GM19351 (cell line): ENCODE data around the gene PLA2G6.
"Not testable (repeated sequence)": the region's sequence is repeated elsewhere in the genome, so short reads cannot be mapped to it uniquely, and the experiment has no call there.

ENCODE experiments used
- ATAC-seq: cut with Tn5 transposase; IDR thresholded peaks from one replicate; pipeline ENCODE4 v1.9.1; 2021; ENCODE audit warnings: mild to moderate bottlenecking, moderate library complexity; ENCODE audit not compliant: unreplicated experiment

PLA2G6 gene

DNA sequence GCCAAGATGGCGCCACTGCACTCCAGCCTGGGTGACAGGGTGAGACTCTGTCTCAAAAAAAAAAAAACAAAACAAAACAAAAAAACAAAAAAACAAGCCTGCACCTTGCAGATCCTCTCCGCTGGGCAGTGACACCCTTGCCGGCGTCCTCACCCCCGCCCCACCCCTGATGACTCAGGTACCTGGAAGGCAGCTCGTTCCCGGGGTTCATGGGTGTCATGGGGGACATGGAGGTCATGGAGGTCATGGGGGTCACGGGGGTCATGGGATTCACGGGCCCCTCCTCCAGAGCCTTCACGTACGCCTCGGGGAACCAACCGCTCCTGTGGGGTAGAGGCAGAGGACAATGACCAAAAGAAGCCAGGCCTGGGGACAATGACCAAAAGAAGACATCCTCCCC lies 94.7 kb downstream of the PLA2G6 start:
- no peak for ATAC-seq

DNA sequence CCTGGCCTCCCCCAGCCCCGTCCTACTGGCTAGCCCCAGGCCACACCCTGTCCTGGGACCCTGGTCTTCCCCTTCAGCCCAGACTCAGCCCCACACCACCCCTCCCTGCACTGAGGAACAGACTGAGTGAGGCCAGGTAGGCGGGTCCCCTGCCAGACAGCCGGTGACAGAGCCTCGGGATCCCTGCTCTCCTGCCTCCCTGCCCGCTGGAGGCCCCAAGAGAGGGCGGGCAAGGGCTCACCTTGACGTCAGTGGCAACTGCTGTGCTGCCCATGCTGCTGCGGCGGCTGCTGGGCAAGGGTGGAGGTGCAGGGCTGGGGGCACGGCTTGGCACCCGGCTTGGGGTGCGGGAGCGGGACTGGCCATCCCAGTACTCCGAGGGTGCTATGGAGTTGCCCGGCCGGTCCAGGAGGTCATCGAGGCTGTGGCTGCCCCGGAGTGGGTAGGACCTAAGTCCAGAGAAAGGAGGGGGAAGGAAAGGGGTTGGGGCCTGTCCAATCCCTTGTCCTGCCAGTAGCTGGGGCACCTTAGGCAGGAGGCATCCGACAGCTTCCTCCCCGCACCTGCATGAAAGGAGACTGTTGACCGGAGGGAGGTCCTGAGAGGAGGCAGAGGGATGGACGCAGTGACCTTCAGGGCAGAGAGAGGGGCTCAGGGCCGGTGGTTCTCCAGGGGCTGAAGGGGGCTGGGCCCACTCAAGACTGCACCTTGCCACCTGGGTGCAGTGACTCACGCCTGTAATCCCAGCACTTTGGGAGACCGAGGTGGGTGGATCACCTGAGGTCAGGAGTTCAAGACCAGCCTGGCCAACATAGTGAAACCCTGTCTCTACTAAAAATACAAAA lies 95.4 kb downstream of the PLA2G6 start:
- no peak for ATAC-seq

DNA sequence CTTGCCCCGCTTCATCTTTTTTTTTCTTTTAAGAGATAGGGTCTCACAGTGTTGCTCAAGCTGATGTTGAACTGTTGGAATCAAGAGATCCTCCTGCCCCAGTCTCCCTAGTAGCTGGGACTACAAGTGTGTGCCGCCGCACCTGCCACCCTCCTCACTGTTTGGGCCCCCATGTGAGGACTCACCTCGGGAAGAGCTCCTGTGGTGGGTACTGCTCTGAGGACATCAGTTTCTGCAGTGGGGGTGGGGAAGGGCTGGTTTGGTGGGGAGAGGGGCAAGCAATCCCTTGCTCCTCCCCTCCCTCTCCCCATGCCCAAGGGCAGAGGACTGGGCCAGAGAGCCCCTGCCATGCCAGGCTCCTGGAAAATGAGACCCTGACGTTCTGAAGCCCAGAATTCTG lies 96.1 kb downstream of the PLA2G6 start:
- ATAC-seq, result no peak

DNA sequence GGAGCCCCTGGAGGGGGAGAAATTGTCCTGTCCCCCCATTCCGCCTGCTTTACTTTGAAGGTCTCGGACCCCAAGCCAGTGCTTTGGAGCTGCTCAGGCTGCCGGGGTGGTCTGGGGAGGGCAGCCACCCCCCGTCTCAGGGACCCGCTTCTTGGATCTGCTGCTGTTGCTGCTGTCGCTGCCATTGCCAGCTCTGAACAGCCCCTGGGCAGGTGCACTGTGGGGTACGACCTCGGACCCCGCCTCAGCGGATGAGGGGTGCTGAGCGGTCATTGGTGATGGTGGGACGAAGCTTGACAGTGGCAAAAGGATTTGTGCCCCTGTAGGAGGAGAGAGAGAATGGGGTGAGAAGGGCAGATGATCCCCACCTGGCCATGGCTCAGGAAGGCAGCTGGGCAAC lies 96.6 kb downstream of the PLA2G6 start:
- no peak for ATAC-seq

DNA sequence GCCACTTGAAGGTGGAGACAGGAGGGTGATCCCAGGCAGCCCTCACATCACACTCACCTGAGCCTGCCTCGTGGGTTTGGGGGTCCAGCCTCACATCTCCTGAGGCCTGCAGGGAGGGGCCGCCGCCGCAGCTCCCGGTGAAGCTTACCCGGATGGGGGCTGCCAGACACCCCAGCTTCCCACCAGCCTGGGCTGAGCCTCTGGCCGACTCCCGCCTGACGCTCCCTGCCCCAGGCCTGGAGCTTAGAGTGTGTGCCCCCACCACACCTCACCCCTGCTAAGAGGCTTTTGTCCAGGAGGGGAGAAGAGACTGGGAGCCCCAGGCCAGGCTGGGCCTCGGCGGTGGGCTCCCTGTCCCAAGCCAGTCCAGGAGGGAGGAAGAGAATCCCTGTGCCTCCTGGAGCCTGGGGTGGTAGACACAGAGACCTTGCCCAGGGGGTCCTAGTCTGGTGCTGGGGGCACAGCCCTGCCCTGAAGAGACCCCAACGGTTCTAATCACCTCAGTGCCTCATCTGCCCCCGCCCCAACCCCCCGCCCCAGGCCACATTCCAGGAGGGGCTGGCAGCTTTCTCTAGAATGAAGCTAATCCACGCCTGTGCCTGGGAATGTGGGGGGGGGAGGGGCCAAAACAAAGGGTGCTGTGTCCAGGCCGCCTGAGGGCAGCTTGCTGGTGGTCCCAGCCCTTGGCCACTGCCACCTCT lies 97.5 kb downstream of the PLA2G6 start, which contains the start of gene SLC16A8:
Gene SLC16A8, minus strand, starts transcription at position 254 of the 701 bp plus-strand sequence. CDS start 1,311 bp downstream, outside the sequence.
- no peak for ATAC-seq

DNA sequence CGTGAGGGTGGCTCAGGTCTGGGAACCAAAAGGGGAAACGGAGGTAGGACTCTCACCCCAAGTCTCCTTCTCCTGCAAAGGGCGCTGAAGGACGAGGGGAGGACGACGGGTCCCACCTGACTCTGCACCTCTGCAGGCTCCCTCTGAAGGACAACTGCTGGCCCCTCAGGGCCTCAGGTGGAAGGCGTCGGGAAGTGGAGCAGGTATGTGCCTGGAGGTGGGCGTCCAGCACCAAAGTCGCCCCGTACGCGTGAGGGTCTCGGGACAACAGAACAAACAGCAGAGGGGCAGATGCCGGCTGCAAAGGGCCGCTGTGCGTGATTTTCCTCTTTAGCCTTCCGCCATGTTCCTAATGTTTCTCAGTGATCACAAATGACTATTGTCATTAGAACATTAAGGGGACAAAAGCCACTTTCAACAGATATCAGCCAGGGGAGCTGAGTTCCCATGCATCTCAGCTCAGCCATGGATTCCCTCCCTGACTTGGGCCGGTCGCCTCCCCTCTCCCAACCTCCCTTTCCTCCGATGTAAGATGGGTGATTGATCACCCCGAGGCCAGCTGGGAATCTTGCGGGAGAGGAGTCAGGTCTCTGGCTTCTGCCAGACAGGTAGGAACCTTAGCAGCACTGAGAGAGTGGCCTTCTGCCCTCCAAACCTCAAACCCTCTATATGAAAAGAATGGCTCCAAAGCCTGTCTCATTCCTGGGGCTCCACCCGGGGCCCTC lies 98.5 kb downstream of the PLA2G6 start:
- no peak for ATAC-seq

DNA sequence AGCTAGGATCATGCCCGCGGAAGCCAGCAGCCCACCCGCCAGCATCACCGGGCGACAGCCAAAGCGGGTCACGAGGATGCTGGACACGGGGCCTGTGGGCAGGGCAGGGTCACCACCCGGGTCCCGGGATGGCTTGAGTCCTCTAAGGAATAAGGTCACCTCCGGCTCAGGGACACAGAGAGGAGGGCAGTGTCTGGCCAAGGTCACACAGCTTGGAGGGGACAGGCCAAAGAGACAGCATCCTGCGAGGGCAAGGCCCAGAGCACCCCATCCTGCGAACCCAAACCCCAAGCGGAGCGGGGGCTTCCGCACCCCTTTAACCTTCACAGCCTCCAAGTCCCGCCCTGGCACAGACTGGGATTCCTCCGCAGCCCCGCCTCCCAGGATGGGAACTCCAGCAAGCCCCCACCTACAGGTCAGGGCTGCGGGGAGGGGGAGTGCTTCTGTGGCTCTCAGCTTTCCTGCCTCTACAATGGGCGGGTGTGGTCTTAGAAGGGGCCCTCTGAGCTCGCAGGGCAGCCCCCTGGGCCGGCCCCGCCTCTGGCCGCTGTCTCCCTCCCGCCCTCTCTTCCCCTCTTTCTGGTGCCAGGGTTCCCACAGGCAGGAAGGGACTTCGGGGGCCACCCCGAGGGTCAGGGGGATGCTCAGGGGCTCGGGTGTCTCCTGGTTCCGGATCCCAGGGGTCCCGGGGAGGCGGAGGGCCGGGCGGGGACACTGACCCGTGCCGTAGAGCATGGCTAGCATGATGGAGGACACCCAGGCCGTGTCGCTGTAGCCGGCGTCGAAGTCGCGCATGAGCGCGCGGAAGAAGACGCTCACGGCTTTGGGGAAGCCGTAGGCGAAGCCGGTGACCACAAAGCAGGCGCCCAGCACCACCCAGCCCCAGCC lies 99.4 kb downstream of the PLA2G6 start:
- no peak for ATAC-seq

DNA sequence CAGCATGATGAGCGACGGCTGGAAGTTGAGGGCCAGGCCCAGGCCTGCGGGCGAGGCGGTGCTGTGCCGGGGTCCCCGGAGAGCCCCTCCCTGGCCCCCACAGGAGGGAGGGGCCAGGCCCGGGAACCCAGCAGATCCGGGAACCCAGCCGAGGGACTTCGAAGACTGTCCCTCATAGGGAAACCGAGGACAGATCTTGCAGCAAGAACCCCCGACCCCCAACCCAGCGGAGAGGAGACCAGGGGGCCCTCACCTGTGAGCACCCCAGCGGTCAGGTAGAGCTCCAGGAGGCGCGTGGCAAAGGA lies 100.0 kb downstream of the PLA2G6 start:
- ATAC-seq, result no peak

DNA sequence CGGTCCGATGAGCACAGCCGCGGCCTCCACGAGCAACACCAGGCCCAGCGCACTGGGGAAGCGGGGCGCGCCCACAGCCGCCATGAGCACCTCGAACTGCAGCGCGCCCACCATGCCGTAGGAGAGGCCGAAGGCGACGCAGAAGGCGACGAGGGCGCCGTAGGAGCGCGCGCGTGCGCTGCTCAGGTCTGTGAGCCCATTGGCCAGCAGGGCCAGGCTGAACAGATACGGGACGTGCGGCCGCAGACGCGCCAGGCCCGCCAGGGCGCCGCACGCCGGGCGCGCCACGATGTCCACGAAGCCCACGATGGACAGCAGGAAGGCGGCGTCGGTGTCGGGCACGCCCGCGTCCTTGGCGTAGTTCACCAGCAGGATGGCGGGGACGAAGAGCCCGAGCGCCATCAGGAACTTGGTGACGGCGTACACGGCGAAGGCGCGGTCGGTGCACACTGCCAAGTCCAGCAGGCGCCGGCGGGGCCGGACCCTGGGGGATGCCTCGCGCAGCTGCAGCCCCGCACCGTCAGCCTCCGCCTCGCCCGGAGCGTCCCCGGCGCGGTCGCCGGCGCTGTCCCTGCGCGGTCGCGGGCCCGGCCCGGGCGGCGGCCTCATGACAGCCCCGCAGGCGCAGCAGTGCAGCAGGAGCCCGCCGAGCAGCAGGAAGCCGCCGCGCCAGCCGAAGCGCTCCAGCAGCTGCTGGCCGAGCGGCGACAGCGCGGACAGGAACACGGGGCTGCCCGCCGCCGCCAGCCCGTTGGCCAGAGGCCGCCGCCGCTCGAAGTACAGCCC lies 100.6 kb downstream of the PLA2G6 start:
- no peak for ATAC-seq

DNA sequence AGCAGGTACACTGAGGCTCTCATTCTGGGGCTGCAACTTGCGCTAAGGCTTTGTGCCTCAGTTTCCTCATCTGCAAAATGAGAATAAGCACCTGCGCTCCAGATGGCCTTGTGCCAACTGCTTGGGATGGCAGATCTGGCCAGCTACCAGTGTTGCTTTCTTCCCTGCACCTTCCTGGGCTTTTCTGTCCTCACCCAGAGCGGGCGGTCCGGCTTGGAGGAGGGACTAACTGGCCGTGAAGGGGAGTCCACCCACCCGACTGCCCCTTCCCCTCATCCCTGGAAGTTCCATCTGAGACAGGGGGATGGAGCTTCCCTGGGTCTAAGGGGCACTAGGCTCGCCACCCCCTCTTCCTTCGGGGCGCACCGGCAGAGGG lies 101.2 kb downstream of the PLA2G6 start:
- ATAC-seq, result no peak

DNA sequence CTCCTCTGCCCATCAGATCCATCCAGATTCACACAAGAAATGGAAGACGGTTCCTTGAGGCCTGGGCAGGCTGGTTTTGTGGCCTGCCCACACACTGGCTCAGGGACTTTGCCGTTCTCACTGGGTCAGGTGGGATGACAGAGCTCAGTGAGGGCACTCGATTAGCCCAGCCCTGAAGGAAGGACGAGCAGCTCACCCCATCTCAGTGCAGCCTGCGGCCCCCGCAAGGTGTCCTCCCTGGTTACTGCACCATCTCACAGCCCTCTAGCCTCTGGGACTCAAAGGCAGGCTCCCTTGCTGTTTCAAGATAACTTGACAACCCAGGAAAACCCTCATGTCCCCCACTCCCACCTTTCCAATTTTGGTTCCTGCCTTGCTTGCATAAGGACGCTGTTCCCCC lies 101.8 kb downstream of the PLA2G6 start:
- ATAC-seq, result no peak

DNA sequence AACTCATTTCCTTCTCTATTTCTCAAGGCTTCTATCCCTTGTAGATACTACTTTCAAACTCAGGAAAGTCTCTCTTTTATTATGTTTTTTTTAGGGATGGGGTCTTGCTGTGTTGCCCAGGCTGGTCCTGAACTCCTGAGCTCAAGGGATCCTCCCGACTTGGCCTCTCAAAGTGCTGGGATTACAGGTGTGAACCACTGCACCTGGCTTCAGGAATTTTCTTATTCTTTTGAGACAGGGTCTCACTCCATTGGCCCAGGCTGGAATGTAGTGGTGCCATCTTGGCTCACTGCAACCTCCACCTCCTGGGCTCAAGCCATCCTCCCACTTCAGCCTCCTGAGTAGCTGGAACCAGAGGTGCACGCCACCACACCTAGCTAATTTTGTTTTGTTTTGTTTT lies 102.4 kb downstream of the PLA2G6 start:
- not testable (repeated sequence) for ATAC-seq

DNA sequence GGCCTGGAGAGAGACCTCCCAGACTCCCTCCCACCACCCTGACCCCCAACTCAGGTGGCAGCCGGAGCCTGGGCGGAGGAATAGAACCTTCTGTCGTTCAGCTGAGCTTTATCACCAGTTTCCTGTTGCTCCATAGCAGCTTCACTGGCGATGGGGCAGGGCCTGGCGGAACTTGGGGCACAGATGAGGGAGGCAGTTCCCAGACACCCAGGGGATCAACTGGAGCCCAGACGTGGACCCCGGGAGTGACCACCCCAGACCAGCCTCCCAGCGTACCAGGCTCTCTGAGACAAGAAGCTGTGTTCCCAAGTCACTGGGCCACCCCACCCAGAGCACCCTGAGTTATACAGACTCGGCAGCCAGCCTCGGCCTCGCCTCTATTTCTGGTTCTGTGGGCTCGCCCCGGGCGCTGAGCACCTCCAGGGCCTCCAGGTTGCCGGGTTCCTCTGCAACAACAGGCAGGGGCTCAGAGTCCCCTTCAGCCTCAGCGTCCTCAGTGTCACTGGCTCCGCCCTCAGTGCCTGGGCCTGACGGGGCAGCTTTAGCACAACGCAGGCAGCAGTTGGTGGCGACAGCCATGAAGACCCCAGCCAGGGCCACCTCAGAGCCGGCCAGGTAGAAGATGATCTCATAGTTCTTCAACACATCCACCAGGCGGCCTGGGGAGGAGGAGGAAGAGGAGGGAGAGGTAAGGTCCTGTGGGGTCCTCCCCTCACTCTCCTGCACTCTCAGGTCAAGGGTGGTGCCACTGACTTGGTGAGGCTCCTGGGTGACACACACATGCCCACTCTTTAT lies 103.4 kb downstream of the PLA2G6 start:
- ATAC-seq, result no peak

DNA sequence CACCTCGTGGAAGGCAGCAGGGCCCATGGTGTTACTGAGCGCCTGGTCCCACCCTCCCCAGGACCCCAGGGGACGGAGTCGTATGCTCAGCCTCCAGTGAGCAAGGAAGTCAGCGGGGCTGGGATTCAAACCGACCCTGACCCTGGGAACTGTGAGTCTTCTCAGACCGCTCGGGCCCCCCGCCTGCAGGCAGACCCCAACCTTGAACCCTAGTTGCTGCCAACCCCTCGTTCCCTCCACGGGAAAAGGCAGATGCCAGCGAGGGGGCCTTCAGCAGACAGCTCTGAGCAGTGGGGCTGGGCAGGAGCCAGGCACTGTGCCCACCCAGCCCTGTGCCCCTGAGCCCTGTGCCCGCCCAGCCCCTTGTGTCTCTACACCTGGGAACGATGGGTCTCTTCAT lies 104.0 kb downstream of the PLA2G6 start:
- ATAC-seq, result no peak

DNA sequence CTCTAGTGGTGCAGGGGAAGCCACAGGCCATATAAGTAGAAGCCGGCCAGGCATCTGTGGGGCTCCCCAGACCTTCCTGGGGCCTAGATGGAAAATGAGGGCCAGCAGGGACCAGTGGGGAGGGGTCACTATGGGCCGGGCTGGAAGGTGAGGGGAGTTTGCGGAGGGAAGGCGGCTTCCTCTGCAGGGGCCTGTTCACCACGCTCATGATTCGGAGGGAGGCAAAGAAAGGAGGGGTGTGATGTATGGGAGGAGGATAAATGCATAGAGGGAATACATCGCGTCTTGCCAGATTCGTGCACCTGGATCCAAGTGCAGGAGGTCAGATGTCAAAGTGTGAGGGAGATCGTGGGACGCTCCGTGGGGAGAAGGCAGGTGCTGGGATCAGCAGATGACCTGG lies 104.5 kb downstream of the PLA2G6 start:
- no peak for ATAC-seq

DNA sequence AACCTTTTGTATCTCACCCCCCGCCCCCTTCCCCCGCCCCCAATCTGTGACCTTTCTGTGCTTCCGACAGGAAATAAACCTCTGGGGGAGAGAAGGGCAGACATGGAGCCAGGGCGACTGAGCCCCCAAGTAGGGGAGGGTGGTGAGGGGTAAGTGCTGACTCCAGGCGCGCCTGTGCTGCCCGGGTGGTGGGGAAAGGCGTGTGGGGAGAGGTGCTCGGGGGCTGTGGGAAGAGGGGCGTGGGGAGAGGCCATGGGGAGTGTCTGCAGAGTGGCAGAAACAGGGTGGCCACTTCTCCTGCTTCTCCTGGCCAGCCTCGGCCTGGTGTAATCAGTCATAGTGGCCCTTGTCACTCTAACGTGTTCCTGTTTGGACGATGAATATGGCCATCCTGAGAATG lies 105.7 kb downstream of the PLA2G6 start:
- ATAC-seq, result no peak

DNA sequence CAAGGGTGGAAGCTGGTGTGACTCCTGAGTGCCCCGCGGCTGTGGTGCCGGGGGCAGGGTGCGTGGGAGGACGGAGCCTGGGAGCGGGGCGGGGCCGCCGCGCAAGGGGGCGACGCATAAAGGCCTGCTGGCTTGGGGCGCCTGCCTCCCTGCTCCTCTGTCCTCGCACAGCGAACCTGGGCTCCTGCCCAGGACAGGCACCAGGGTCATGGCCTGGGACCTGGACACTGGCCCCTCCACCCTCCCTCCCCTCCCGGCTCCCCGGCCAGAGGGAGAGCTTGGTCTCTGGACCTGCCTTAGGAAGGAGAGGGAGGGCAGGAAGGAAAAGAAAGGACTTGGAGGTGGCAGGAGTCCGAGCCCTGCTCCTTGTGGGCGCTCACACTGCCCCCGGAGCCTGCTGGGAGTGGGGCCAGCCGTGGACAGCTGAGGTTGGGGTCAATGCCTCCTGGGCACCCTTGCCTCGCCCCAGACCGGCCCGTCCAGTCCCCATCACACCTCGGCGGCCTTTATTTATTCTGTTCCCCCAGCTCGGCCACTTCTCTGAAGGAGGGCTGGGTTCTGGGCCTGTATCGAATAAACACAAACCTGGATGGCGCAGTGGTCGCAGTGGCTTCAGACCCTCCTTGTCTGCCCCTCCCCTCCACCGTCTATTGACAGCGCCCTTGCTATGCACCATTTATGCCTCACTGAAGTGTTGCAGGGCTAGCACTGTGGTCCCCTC lies 106.4 kb downstream of the PLA2G6 start:
- no peak for ATAC-seq

DNA sequence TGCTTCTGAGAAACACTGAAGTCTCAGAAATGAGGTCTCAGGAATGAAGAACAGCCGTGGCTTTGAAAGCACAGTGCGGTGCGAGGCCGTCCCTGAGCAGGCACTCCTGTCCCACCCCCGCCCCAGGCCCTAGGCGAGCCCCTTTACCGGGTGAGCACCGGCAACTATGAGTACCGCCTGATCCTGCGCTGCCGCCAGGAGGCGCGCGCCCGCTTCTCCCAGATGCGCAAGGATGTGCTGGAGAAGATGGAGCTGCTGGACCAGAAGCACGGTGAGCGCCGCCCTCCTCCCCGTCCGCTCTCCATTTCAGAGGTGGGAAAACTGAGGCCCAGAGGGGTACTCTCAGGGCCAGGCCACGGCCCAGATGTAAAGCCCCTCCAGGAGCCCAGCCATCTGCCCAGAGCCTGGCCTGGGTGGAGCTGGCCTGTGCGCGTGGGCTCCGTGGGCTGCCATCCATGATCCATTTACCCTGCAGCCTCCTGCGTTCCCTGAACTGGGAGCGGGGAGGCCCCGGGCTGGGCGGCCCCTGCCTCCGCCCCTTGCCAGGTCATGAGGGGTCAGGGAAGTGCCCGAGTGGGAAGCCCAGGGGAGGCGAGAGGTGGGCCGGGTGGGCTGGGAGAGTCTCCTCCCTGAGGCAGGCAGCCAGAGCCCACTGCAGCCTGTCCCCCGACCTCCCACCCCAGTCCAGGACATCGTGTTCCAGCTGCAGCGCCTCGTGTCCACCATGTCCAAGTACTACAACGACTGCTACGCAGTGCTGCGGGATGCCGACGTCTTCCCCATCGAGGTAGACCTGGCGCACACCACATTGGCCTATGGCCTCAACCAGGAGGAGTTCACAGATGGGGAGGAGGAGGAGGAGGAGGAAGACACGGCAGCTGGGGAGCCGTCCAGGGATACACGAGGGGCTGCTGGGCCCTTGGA lies 107.2 kb downstream of the PLA2G6 start:
- ATAC-seq, result no peak
